ENCODE results near the gene CLTA. TPM values are rescaled to one million over a fixed set of nuclear protein-coding genes. Genes with fewer than 3 reads are reported as not detected.
A peak's percentile ranks its signal among the peaks of the same experiment; 100 is the strongest.

CLTA gene
- total RNA-seq, 3 donors from 2014 or later, result 177 to 202 (median 178) TPM

DNA sequence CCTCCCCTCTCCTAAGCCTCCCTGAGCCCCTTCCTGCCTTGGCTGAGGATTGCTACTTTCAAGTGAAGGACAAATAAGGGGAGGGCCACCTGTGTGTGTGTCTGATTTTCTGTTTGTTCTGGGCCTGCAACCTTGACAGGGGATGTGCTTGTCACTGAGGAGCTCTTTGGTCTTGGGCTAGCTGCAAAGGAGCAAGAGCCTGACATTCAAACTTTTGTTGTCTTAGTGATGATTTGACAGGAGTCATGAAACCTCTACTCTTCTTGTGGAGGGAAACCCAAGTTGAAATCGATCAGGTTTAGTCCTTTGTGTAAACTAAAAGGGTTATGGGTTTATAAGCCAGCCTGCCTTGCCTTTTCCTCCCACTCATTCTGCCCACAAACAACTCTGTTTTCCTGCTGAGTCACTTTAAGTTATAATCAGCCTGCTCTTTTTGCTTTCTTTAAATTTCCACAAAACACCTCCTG lies 16.9 kb downstream of the CLTA start:
- Histone ChIP-seq H3K4me1 (no peaks in the 10 kb centered on the region), H3K4me3 (no peak overlapping the region), H3K36me3 (no peaks in the 10 kb centered on the region), H3K27ac (peak overlapping the region in 1 of 2 donors; percentile 14), H3K9me3 (no peaks in the 10 kb centered on the region), H3K27me3 (no peaks in the 10 kb centered on the region)
- no peak for DNase-seq (ENCODE audit: low spot score in 2 of 2)
- TF ChIP-seq, protein P1, sequence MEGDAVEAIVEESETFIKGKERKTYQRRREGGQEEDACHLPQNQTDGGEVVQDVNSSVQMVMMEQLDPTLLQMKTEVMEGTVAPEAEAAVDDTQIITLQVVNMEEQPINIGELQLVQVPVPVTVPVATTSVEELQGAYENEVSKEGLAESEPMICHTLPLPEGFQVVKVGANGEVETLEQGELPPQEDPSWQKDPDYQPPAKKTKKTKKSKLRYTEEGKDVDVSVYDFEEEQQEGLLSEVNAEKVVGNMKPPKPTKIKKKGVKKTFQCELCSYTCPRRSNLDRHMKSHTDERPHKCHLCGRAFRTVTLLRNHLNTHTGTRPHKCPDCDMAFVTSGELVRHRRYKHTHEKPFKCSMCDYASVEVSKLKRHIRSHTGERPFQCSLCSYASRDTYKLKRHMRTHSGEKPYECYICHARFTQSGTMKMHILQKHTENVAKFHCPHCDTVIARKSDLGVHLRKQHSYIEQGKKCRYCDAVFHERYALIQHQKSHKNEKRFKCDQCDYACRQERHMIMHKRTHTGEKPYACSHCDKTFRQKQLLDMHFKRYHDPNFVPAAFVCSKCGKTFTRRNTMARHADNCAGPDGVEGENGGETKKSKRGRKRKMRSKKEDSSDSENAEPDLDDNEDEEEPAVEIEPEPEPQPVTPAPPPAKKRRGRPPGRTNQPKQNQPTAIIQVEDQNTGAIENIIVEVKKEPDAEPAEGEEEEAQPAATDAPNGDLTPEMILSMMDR (IDR thresholded peaks at IDR 0.05), result no peak
- TF ChIP-seq POLR2AphosphoS5 (IDR thresholded peaks at IDR 0.05) (no peak), POLR2A (IDR thresholded peaks at IDR 0.05) (no peak)
- intact Hi-C loops (cut with DNase I; ENCODE audit: low total_unique reads), result no loop called here

DNA sequence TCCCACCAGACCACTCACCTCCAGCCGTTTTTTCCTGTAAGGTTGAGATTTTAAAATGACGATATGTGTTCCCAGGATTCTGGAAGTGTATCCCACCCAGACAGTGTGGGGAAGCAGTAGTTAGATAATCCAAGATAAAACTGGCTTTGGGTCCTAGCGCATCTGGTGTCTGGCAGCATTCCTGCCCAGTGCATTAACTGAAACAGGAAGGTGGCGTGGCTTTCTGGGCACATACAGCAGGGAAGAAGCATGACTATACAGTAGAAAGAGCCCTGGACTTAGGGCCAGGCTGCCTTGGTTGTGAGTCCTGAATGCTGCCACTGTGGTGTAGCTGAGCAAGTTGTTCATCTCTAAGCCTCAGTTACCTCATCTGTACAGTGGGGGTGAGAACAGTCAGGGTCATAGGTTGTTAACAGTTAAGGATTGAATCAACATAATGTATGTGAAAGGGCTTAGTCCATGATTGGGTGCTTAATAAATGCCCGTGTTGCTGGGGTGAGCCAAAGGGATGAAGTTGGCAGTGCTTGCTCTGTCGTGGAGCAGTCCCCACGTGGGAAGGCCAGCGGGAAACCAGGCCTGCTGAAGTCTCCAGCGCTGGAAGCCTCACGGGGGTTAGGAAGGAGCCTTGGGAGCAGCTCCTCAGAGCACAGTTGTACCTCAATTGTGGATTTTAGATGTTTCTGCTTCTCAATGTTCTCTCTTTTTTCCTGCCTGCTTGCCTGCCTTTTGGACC lies 18.0 kb downstream of the CLTA start:
- Histone ChIP-seq H3K9me3 (no peaks in the 10 kb centered on the region), H3K27me3 (no peaks in the 10 kb centered on the region), H3K4me3 (no peak overlapping the region), H3K4me1 (no peaks in the 10 kb centered on the region), H3K27ac (no peak overlapping the region), H3K36me3 (no peaks in the 10 kb centered on the region)
- TF ChIP-seq, protein P1 (IDR thresholded peaks at IDR 0.05), result no peak
- TF ChIP-seq POLR2A (IDR thresholded peaks at IDR 0.05) (no peak), POLR2AphosphoS5 (IDR thresholded peaks at IDR 0.05) (no peak)
- no peak for DNase-seq (ENCODE audit: low spot score in 2 of 2)
- intact Hi-C loops (cut with DNase I; ENCODE audit: low total_unique reads), result no loop called here

DNA sequence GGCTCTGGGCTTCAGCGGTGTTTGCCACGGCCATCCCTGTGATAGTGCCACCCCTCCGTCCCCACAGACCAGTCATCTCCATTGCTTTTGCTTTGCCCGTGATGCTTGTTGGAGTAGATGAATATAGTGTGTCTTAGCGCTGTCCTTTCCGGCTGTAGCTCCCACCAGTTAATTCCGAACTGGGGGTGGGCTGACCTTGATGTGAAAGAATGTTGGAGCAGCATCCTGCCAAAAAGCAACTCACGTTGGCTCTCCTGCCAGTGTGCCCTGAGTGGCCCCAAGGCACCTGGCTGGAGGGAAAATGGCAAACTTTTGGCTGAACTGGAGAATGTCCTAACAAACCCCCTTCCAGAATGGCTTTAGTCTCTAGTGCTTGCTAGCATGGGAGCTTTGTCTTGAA lies 20.0 kb downstream of the CLTA start:
- Histone ChIP-seq H3K36me3 (no peaks in the 10 kb centered on the region), H3K9me3 (no peaks in the 10 kb centered on the region), H3K27me3 (no peaks in the 10 kb centered on the region), H3K27ac (peak overlapping the region; percentile 36 to 41), H3K4me1 (no peaks in the 10 kb centered on the region), H3K4me3 (no peak overlapping the region)
- intact Hi-C loops (cut with DNase I; ENCODE audit: low total_unique reads), result no loop called here
- TF ChIP-seq POLR2AphosphoS5 (IDR thresholded peaks at IDR 0.05), result no peak
- TF ChIP-seq, protein P1 (IDR thresholded peaks at IDR 0.05), result no peak
- TF ChIP-seq POLR2A (IDR thresholded peaks at IDR 0.05), result no peak
- no peak for DNase-seq (ENCODE audit: low spot score in 2 of 2)

DNA sequence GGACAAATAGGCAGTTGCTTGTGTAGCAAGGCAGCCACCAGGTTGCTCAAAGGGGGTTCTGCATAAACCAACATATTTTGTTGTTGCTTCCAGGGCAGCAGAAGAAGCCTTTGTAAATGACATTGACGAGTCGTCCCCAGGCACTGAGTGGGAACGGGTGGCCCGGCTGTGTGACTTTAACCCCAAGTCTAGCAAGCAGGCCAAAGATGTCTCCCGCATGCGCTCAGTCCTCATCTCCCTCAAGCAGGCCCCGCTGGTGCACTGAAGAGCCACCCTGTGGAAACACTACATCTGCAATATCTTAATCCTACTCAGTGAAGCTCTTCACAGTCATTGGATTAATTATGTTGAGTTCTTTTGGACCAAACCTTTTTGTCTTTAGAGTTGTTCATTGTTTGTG lies 20.8 kb downstream of the CLTA start:
- TF ChIP-seq POLR2AphosphoS5 (IDR thresholded peaks at IDR 0.05) (no peak), POLR2A (IDR thresholded peaks at IDR 0.05) (no peak)
- TF ChIP-seq, protein P1 (IDR thresholded peaks at IDR 0.05), result no peak
- no peak for DNase-seq (ENCODE audit: low spot score in 2 of 2)
- Histone ChIP-seq H3K9me3 (no peaks in the 10 kb centered on the region), H3K27me3 (no peaks in the 10 kb centered on the region), H3K36me3 (no peaks in the 10 kb centered on the region), H3K4me3 (no peak overlapping the region), H3K27ac (peak overlapping the region in 1 of 2 donors; percentile 36), H3K4me1 (no peaks in the 10 kb centered on the region)
- intact Hi-C loops (cut with DNase I; ENCODE audit: low total_unique reads), result no loop called here

DNA sequence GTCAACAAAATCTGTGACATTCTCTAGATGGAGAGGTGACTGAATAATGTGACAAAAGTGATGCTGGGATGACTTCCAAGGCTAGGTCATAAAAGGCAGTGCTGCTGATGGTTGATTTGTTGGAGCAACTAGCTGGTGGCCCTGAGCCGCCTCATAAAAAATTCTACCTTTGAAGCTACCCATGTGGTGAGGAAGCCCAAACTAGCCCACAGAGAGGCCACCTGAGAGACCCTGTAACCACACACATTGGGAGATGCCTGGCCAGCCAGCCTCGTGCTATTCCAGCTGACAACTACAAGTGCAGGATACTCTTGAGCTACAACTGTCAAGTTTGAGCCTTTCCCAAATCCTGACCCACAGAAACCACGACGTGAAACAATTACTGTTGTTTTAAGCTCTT lies 22.7 kb downstream of the CLTA start:
- H3K9me3 ChIP-seq, result no peaks in the 10 kb centered on the region
- no peak overlapping the region for H3K27ac ChIP-seq
- no peaks in the 10 kb centered on the region for H3K27me3 ChIP-seq
- no peak for DNase-seq (ENCODE audit: low spot score in 2 of 2)
- intact Hi-C loops (cut with DNase I; ENCODE audit: low total_unique reads), result no loop called here
- no peaks in the 10 kb centered on the region for H3K36me3 ChIP-seq
- no peak overlapping the region for H3K4me3 ChIP-seq
- TF ChIP-seq POLR2A (IDR thresholded peaks at IDR 0.05) (no peak), POLR2AphosphoS5 (IDR thresholded peaks at IDR 0.05) (no peak)
- TF ChIP-seq, protein P1 (IDR thresholded peaks at IDR 0.05), result no peak
- H3K4me1 ChIP-seq, result no peaks in the 10 kb centered on the region

Measured in breast epithelium (tissue), 4 donors.